Measurements from ENCODE around the gene MBD6. TPM values are rescaled to one million over a fixed set of nuclear protein-coding genes. Genes with fewer than 3 reads are reported as not detected.
"Not testable (repeated sequence)": the region's sequence is repeated elsewhere in the genome, so short reads cannot be mapped to it uniquely, and the experiment has no call there.

Gene MBD6
- total RNA-seq, 1 donor from 2014 or later, result 12.5 TPM

DNA sequence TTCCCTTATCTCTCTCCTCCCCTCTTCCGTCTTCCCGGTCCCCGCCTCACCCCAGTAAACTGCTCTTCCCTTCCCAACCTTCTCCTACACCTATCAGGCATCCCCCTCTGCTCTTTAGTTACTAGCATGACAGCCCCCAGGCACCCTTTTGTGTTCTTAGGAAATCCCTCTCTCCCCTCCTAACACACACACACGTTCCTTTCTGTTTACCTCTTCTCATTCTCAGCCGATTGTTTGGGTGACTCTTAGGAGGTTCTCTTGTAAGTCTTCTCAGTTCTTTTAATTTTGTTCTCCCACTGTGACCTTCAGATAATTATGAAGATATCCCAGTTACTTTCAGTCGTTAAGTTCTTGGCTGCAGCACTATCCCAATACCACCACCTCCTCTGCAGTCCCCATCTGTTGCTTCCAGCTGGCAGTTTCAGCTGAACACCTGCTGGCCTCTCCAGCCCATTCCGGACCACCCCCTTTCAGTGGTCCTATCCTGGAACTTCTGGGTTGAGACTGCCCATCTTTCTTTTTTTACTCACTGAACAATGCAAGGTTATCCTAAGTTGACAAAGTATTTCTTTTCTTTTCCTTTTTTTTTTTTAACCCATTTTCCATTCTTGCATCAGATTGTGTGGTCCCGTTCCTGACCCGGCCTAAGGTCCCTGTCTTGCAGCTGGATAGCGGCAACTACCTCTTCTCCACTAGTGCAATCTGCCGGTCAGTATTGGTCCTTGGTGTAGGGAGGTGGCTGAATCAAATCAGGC lies 34.0 kb upstream of the MBD6 start:
- DNase-seq (ENCODE audit: low read depth), result no peak

GRCh38 chr12:57489157-57489641 lies 33.4 kb upstream of the MBD6 start:
- DNase-seq (ENCODE audit: low read depth), result peak; percentile 20

DNA sequence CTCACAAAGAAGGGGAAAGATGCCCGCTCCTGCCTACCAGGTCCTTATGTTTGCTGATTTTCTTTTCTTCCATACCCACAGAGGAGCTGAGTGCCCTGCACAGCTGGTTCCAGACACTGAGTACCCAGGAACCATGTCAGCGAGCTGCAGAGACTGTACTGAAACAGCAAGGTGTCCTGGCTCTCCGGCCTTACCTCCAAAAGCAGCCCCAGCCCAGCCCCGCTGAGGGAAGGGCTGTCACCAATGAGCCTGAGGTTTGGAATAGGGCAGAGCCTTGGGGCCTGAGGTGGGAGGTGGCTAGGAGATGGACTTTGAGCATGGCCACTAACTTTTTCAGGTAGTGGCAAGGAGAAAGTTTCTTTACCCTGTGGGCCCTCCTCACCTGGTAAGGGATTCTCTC lies 32.5 kb upstream of the MBD6 start:
- DNase-seq (ENCODE audit: low read depth), result no peak

DNA sequence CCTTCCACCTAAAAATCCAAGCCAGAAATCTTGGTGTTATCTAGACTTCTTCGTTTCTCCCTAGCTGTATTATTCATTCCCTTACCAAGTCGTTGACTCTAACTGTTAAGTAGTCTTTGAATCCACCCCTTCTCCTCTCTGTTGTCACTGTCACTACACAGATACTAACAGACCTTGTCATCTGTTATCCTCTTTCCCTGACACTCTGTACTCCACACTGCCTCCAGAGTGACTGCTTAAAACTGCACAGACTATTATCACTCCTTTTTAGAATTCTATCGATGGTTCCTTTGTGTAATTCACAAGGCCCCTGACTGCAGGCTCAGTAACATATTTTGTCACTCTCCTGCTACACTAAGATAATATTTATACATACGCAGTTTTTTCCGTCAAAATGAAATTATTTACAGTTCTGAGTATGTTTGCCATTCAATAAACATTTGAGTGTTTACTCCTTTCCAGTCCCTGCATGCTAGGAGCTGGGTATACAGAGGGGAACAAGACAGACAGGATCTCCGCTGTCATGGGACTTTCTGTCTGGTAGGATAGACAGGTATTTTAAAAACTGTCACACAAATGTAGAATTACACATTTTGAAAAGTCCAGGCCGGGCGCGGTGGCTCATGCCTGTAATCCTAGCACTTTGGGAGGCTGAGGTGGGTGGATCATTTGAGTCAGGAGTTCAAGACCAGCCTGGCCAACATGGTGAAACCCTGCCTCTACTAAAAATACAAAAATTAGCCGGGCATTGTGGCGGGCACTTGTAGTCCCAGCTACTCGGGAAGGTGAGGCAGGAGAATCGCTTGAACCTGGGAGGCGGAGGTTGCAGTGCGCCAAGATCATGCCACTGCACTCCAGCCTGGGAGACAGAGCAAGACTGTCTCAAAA lies 31.0 kb upstream of the MBD6 start:
- no peak for DNase-seq (ENCODE audit: low read depth)

GRCh38 chr12:57495051-57495701 lies 27.4 kb upstream of the MBD6 start:
- not testable (repeated sequence) for DNase-seq (ENCODE audit: low read depth)

DNA sequence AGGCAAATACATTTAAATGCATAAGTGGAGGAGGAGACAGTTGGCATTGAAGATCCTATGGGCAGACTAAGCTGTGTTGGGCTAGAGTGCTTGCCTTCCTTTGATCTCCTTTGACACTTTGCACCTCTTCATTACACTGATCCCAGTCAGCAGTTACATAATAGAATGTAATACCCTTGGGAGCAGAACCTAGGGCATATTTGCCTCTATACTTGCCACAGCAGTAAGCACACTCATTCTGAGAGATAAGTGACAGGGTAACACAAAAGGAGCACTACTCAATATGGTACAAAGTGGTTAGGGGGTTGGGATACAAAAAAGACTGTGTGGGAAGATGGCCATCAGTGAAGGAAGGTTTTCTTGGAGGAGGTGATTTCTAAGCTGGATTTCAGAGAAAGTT lies 25.8 kb upstream of the MBD6 start:
- DNase-seq (ENCODE audit: low read depth), result no peak

GRCh38 chr12:57497223-57498131 lies 25.1 kb upstream of the MBD6 start:
- no peak for DNase-seq (ENCODE audit: low read depth)

DNA sequence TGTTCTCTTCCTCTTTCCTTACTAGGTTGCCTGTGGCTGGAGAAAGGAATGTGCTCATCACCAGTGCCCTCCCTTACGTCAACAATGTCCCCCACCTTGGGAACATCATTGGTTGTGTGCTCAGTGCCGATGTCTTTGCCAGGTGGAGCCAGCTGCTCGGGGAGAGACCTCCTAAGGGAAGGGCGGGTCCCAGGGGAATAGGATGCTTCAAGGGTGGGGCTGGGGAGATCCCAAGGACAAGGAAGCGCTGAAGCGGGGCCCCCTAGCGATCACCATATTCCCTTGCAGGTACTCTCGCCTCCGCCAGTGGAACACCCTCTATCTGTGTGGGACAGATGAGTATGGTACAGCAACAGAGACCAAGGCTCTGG lies 24.5 kb upstream of the MBD6 start:
- no peak for DNase-seq (ENCODE audit: low read depth)

DNA sequence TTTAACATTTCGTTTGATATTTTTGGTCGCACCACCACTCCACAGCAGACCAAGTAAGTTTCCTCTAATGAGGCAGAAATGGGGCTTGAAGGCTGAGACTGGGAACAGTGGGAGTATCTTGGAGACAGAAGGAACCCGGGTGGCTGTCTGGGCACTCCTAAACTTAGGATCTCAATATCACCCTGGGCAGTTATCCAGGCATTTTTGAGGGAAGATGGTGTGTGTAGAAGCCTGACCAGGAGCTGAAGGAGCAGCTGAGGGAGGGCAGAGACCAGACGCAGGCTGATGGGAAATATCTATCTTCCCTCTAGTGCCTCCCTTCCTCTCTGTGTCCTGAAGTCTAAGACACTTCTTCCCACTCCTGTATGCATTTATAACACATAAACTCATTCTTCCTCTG lies 24.1 kb upstream of the MBD6 start:
- no peak for DNase-seq (ENCODE audit: low read depth)

GRCh38 chr12:57500213-57500612 lies 22.4 kb upstream of the MBD6 start:
- DNase-seq (ENCODE audit: low read depth), result no peak

DNA sequence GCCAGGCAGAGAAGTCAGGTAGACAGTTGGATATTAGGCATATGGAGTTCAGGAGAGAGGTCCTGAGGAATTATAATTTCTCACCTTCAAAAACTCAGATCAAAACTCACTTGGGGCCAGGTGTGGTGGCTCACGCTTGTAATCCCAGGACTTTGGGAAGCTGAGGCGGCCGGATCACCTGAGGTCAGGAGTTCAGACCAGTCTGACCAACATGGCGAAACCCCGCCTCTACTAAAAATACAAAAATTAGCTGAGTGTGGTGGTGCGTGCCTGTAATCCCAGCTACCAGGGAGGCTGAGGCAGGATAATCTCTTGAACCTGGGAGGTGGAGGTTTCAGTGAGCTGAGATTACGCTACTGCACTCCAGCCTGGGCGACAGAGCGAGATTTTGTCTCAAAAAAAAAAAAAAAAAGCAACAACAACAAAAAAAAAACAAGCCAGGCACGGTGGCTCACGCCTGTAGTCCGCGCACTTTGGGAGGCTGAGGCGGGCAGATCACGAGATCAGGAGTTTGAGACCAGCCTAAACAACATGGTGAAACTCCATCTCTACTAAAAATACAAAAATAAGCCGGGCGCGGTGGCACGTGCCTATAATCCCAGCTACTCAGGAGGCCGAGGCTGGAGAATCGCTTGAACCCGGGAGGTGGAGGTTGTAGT lies 20.2 kb upstream of the MBD6 start:
- DNase-seq (ENCODE audit: low read depth), result not testable (repeated sequence)

GRCh38 chr12:57506541-57506940 lies 16.1 kb upstream of the MBD6 start:
- DNase-seq (ENCODE audit: low read depth), result not testable (repeated sequence)

DNA sequence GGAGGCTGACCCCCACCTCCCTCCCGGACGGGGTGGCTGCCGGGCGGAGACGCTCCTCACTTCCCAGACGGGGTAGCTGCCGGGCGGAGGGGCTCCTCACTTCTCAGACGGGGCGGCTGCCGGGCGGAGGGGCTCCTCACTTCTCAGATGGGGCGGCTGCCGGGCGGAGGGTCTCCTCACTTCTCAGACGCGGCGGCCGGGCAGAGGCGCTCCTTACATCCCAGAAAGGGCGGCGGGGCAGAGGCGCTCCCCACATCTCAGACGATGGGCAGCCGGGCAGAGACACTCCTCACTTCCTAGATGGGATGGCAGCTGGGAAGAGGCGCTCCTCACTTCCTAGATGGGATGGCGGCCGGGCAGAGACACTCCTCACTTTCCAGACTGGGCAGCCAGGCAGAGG lies 14.8 kb upstream of the MBD6 start:
- DNase-seq (ENCODE audit: low read depth), result not testable (repeated sequence)

DNA sequence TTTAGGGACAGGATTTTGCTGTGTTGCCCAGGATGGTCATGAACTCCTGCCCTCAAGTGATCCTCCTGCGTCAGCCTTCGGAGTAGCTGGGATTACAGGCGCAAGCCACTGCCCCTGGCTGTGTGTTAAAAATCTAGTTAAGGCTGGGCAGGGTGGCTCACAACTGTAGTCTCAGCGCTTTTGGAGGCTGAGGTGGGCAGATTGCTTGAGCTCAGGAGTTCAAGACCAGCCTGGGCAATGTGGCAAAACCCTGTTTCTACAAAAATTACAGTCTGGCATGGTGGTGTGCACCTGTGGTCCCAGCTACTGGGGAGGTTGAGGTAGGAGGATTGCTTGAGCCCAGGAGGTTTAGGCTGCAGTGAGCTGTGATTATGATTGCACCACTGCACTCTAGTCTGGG lies 11.5 kb upstream of the MBD6 start:
- DNase-seq (ENCODE audit: low read depth), result no peak

DNA sequence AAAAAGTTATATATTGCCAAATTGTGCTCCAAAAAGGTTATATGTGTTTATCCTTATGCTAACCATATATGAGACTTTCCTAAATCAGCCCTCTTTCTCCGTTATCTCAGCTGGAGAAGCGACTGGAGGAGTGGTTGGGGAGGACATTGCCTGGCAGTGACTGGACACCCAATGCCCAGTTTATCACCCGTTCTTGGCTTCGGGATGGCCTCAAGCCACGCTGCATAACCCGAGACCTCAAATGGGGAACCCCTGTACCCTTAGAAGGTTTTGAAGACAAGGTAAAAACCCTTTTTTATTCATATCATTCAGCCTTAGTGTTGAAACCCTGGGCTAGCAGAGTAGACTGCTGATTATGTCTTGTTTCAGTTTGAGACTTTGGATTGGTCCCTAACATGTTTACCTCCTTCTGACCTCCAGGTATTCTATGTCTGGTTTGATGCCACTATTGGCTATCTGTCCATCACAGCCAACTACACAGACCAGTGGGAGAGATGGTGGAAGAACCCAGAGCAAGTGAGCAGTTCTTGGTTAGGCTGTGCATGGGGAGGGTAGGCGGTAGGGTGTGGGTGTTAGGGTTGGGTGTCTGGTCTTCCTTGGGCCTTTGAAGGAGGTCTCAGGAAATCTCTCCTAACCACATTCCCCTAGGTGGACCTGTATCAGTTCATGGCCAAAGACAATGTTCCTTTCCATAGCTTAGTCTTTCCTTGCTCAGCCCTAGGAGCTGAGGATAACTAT lies 10.9 kb upstream of the MBD6 start:
- no peak for DNase-seq (ENCODE audit: low read depth)

GRCh38 chr12:57512665-57513064 lies 10.0 kb upstream of the MBD6 start:
- no peak for DNase-seq (ENCODE audit: low read depth)

GRCh38 chr12:57513266-57513665 lies 9.4 kb upstream of the MBD6 start:
- no peak for DNase-seq (ENCODE audit: low read depth)

DNA sequence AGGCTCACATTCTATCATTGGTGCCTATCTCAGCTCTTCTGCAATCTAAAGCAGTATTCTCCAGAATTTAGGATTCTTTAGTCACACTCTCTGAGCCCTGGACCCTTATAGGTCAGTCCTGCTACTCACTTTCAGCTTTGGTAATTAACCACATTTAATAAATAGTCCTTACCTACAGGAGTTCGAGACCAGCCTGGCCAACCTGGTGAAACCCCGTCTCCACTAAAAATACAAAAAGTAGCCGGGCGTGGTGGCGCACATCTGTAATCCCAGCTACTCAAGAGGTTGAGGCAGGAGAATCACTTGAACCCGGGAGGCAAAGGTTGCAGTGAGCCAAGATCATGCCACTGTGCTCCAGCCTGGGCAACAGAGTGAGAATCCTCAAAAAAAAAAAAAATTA lies 8.9 kb upstream of the MBD6 start:
- not testable (repeated sequence) for DNase-seq (ENCODE audit: low read depth)

GRCh38 chr12:57514246-57514645 lies 8.4 kb upstream of the MBD6 start:
- not testable (repeated sequence) for DNase-seq (ENCODE audit: low read depth)

All from renal cortical epithelial cell (primary cell).